Activated CD4-positive, alpha-beta T cell treated with anti-CD3 and anti-CD28 coated beads for 1 hour (primary cell): ENCODE data around the gene LRRC32.

Experiments
- DNase-seq: peaks from one replicate; pipeline ENCODE4 v3.0.0-alpha.2; 2020

Gene LRRC32

GRCh38 chr11:76670485-76671236 is at the start of gene LRRC32:
Gene LRRC32, minus strand, starts transcription at chr11:76670747. Its CDS starts 4,793 bp downstream, at chr11:76665954.
- DNase-seq = no peak

- no peak for DNase-seq
These were observed 49.1 kb upstream of the LRRC32 start for GRCh38 chr11:76719686-76720085.

GRCh38 chr11:76719281-76719680 is 48.7 kb upstream of the LRRC32 start:
- DNase-seq = no peak

GRCh38 chr11:76717816-76718215 is 47.3 kb upstream of the LRRC32 start:
- DNase-seq = no peak

- DNase-seq = no peak
These were observed 46.8 kb upstream of the LRRC32 start for GRCh38 chr11:76717369-76717768.

GRCh38 chr11:76716268-76716667 is 45.7 kb upstream of the LRRC32 start:
- DNase-seq = no peak

- DNase-seq = no peak
These were observed 43.9 kb upstream of the LRRC32 start for GRCh38 chr11:76714493-76714892.

GRCh38 chr11:76713499-76713898 is 43.0 kb upstream of the LRRC32 start:
- no peak for DNase-seq

- no peak for DNase-seq
These were observed 41.6 kb upstream of the LRRC32 start for GRCh38 chr11:76712125-76712524.

- no peak for DNase-seq
These were observed 39.2 kb upstream of the LRRC32 start for GRCh38 chr11:76709756-76710155.

- no peak for DNase-seq
These were observed 38.6 kb upstream of the LRRC32 start for GRCh38 chr11:76708972-76709660.

- DNase-seq = no peak
These were observed 36.8 kb upstream of the LRRC32 start for GRCh38 chr11:76707293-76707825.

GRCh38 chr11:76706667-76707066 is 36.1 kb upstream of the LRRC32 start:
- no peak for DNase-seq

- no peak for DNase-seq
These were observed 35.3 kb upstream of the LRRC32 start for GRCh38 chr11:76705826-76706225.

GRCh38 chr11:76704171-76704948 is 33.8 kb upstream of the LRRC32 start:
- no peak for DNase-seq

- DNase-seq = no peak
These were observed 33.2 kb upstream of the LRRC32 start for GRCh38 chr11:76703707-76704106.

- DNase-seq = no peak
These were observed 32.0 kb upstream of the LRRC32 start for GRCh38 chr11:76702336-76703128.

GRCh38 chr11:76701294-76702040 is 30.9 kb upstream of the LRRC32 start:
- no peak for DNase-seq

- no peak for DNase-seq
These were observed 29.9 kb upstream of the LRRC32 start for GRCh38 chr11:76700177-76701100.

- DNase-seq = no peak
These were observed 29.0 kb upstream of the LRRC32 start for GRCh38 chr11:76699451-76700091.
